Epithelial cell of prostate (primary cell): ENCODE results near the gene FAM107B.
"Not testable (repeated sequence)": the region's sequence is repeated elsewhere in the genome, so short reads cannot be mapped to it uniquely, and the experiment has no call there.

Experiments
- DNase-seq: peaks from one replicate; pipeline ENCODE4 v3.0.0-alpha.2; 2011; ENCODE audit warnings: low read depth, low spot score
- H3K27ac ChIP-seq: fragments of 450-650 bp; 2 replicates; pipeline ENCODE4 v1.5.1; 2017; ENCODE audit warnings: mild to moderate bottlenecking

The FAM107B gene

GRCh38 chr10:14608381-14609001, 166.2 kb downstream of the FAM107B start:
- no peak for DNase-seq
- H3K27ac ChIP-seq: no peak overlapping the region

GRCh38 chr10:14606633-14607032, 168.1 kb downstream of the FAM107B start:
- DNase-seq: no peak
- no peak overlapping the region for H3K27ac ChIP-seq

- H3K27ac ChIP-seq: peak overlapping the region; percentile 28
- peak; percentile 50 for DNase-seq
Observed at GRCh38 chr10:14605231-14605925, 169.3 kb downstream of the FAM107B start.

- no peak for DNase-seq
- peak overlapping the region; percentile 28 for H3K27ac ChIP-seq
Observed at GRCh38 chr10:14604181-14605142, 170.2 kb downstream of the FAM107B start.

- H3K27ac ChIP-seq: peak overlapping the region; percentile 28
- DNase-seq: no peak
Observed at GRCh38 chr10:14603534-14604102, 171.1 kb downstream of the FAM107B start.

- no peak overlapping the region for H3K27ac ChIP-seq
- DNase-seq: no peak
Observed at GRCh38 chr10:14602807-14603533, 171.7 kb downstream of the FAM107B start.

- DNase-seq: no peak
- no peak overlapping the region for H3K27ac ChIP-seq
Observed at GRCh38 chr10:14601872-14602725, 172.6 kb downstream of the FAM107B start.

- DNase-seq: no peak
- H3K27ac ChIP-seq: no peak overlapping the region
Observed at GRCh38 chr10:14601326-14601725, 173.4 kb downstream of the FAM107B start.

GRCh38 chr10:14600065-14600464, 174.6 kb downstream of the FAM107B start:
- H3K27ac ChIP-seq: no peak overlapping the region
- DNase-seq: no peak

- H3K27ac ChIP-seq: no peak overlapping the region
- DNase-seq: no peak
Observed at GRCh38 chr10:14598809-14599764, 175.6 kb downstream of the FAM107B start.

- DNase-seq: no peak
- H3K27ac ChIP-seq: no peak overlapping the region
Observed at GRCh38 chr10:14595526-14596182, 179.0 kb downstream of the FAM107B start.

GRCh38 chr10:14594878-14595525, 179.7 kb downstream of the FAM107B start:
- no peak overlapping the region for H3K27ac ChIP-seq
- DNase-seq: no peak

GRCh38 chr10:14593806-14594205, 180.9 kb downstream of the FAM107B start:
- DNase-seq: no peak
- no peak overlapping the region for H3K27ac ChIP-seq

- DNase-seq: no peak
- H3K27ac ChIP-seq: no peak overlapping the region
Observed at GRCh38 chr10:14592566-14592965, 182.1 kb downstream of the FAM107B start.

- H3K27ac ChIP-seq: no peak overlapping the region
- DNase-seq: no peak
Observed at GRCh38 chr10:14592026-14592425, 182.7 kb downstream of the FAM107B start.

- H3K27ac ChIP-seq, DNase-seq: not testable (repeated sequence)
Observed at GRCh38 chr10:14588938-14589294, 185.8 kb downstream of the FAM107B start.
